ENCODE measurements around the gene ACOT12. TPM values are rescaled to one million over a fixed set of nuclear protein-coding genes. Genes with fewer than 3 reads are reported as not detected.

The ACOT12 gene
- total and polyA plus RNA-seq, 5 donors: not detected

DNA sequence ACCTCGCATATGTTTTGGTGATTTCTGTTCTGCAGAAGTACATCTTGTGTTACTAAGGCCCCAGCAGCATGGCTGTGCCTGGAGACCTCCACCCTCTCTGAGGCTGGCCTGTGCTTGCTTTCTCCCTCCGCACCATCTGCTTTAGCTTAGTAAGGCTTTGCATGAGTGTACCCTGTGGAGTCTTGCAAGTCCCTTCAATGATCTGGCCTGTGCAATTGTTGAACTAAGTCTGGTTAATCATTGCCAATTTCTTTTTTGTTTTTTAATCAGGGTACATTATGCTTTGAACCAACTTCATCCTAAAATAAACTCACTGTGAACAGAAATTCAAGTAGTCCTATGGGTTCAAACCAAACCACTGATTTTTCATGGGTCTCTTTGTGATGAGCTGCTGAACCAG is 32.3 kb downstream of the ACOT12 start:
- Histone ChIP-seq H3K27me3 (ENCODE audit: control insufficient read depth, insufficient read depth) (no peaks in the 10 kb centered on the region), H3K27ac (ENCODE audit: low read length) (no peak overlapping the region), H3K4me3 (ENCODE audit: low read length) (no peak overlapping the region), H3K4me1 (ENCODE audit: control insufficient read depth, insufficient read depth, low read length) (no peaks in the 10 kb centered on the region), H3K9me3 (ENCODE audit: control insufficient read depth, low read length) (no peaks in the 10 kb centered on the region)
- intact Hi-C loops (cut with DNase I): no loop called here
- 99% methylated on average over 2 of the region's 2 CpGs for WGBS
- no peak for ATAC-seq
- no peak for DNase-seq

DNA sequence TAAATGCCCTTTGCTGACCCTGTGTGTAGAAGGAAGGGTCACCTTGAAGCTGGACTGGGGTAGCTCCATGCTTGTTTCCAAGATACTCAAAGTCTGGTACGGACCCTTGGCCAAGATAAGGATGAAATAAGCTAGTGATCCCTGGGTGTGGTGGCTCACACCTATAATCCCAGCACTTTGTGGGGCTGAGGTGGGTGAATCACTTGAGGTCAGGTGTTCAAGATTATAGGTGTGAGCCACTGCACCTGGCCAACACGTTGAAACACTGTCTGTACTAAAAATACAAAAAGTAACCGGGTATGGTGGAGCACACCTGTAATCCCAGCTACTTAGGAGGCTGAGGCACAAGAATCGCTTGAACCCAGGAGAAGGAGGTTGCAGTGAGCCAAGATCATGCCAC is 33.3 kb downstream of the ACOT12 start:
- Histone ChIP-seq H3K27me3 (ENCODE audit: control insufficient read depth, insufficient read depth) (no peaks in the 10 kb centered on the region), H3K27ac (ENCODE audit: low read length) (no peak overlapping the region), H3K4me3 (ENCODE audit: low read length) (no peak overlapping the region), H3K9me3 (ENCODE audit: control insufficient read depth, low read length) (no peaks in the 10 kb centered on the region), H3K4me1 (ENCODE audit: control insufficient read depth, insufficient read depth, low read length) (no peaks in the 10 kb centered on the region)
- intact Hi-C loops (cut with DNase I): no loop called here
- WGBS: 88% methylated on average over 4 of the region's 4 CpGs
- no peak for ATAC-seq
- no peak for DNase-seq

DNA sequence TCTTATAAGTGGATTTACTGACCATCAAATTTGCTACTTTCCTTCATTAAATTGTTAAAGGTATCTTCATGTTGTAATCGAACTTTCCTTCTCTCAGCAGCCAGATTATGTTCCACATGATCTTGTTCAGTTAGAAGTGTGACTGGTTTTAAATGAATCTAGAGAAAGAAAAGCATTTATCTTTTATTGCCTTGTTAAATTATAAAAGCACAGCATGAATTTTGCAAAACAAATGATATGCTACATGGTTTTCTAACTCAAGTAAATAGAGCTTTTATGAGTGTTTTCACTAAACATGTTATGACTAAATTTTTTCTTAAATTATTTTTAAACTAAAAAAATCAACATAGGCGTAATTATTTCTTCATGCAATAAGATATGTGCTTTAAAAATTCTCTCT is 34.1 kb downstream of the ACOT12 start:
- H3K9me3 ChIP-seq (ENCODE audit: control insufficient read depth, low read length): no peaks in the 10 kb centered on the region
- DNase-seq: no peak
- H3K27me3 ChIP-seq (ENCODE audit: control insufficient read depth, insufficient read depth): no peaks in the 10 kb centered on the region
- intact Hi-C loops (cut with DNase I): no loop called here
- no peak overlapping the region for H3K27ac ChIP-seq (ENCODE audit: low read length)
- H3K4me3 ChIP-seq (ENCODE audit: low read length): no peak overlapping the region
- H3K4me1 ChIP-seq (ENCODE audit: control insufficient read depth, insufficient read depth, low read length): no peaks in the 10 kb centered on the region
- ATAC-seq: no peak
- 85% methylated on average over 2 of the region's 2 CpGs for WGBS

- H3K27me3 ChIP-seq (ENCODE audit: control insufficient read depth, insufficient read depth): no peaks in the 10 kb centered on the region
- peak in 1 of 2 donors; percentile 42 for ATAC-seq
- DNase-seq: no peak
- no peak overlapping the region for H3K4me3 ChIP-seq (ENCODE audit: low read length)
- intact Hi-C loops (cut with DNase I): no loop called here
- H3K4me1 ChIP-seq (ENCODE audit: control insufficient read depth, insufficient read depth, low read length): no peaks in the 10 kb centered on the region
- H3K27ac ChIP-seq (ENCODE audit: low read length): no peak overlapping the region
- H3K9me3 ChIP-seq (ENCODE audit: control insufficient read depth, low read length): no peaks in the 10 kb centered on the region
- 44% methylated on average over 5 of the region's 5 CpGs for WGBS
These were observed 34.8 kb downstream of the ACOT12 start for GRCh38 chr5:81359108-81359507.

DNA sequence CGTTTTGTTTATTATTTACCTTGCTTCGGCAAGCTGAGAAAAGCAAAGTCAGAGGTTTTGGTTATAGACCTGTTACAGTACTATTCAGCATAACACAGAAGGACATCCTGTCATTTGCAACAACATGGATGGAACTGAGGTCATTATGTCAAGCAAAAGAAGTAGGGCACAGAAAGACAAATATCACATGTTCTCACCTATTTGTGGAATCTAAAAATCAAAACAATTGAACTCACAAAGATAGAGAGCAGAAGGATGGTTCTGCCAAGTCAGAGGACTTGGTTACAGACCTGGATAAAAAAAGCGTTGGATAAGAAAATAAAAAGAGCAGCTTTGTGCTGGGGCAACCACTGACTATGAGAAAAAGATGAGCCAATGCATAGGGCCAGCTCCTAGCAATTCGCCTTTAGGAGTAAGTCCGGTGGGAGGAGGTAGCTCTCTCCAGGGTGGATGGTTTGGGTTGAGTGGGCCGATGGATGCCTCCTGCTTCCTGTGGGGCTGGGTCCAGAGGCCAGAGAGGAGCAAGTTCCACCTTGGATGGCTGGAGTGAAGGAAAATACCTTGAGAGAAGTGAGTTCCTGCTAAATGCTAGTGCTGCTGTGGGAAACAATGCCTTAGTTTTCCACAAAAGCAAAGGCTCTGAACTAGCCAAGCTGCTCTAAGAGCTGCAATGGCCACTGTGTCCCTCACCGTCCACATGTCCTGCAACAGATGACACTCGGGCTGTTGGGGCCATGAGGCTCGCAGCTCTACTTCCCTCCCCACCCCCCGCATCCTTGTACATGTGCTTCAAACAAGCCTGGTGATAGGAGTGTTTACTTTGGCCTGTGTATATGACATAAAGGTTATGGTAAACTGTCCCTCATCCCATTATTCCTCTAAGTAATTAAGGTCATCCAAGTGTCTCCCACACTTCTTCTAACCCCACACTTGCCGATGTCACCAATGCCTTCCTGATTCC is 38.4 kb downstream of the ACOT12 start:
- intact Hi-C loops (cut with DNase I): no loop called here
- H3K27ac ChIP-seq (ENCODE audit: low read length): no peak overlapping the region
- 77% methylated on average over 11 of the region's 11 CpGs for WGBS
- DNase-seq (no peak), ATAC-seq (no peak)
- H3K4me1 ChIP-seq (ENCODE audit: control insufficient read depth, insufficient read depth, low read length): no peaks in the 10 kb centered on the region
- H3K27me3 ChIP-seq (ENCODE audit: control insufficient read depth, insufficient read depth): no peaks in the 10 kb centered on the region
- no peaks in the 10 kb centered on the region for H3K9me3 ChIP-seq (ENCODE audit: control insufficient read depth, low read length)
- H3K4me3 ChIP-seq (ENCODE audit: low read length): no peak overlapping the region

DNA sequence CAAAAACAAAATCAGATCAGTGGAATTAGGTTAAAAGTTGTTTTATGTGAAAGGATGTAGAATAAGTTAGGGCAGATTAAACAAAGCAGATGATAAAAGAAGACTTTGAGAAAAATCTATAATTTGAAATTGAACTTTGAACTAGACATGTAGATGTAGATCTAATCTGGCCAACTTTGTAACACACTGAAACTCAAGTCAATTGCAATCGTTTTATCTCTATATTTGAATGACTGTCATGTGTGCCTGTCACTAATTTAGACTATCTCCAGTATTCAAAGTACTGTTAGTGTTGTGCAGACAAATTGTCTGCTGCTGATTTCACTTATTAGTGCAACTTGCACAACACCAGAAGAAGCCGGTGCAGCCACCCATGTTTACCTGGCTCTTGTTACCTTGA is 39.8 kb downstream of the ACOT12 start:
- DNase-seq (no peak), ATAC-seq (no peak)
- Histone ChIP-seq H3K4me3 (ENCODE audit: low read length) (no peak overlapping the region), H3K9me3 (ENCODE audit: control insufficient read depth, low read length) (no peaks in the 10 kb centered on the region), H3K27ac (ENCODE audit: low read length) (no peak overlapping the region), H3K4me1 (ENCODE audit: control insufficient read depth, insufficient read depth, low read length) (no peaks in the 10 kb centered on the region), H3K27me3 (ENCODE audit: control insufficient read depth, insufficient read depth) (no peaks in the 10 kb centered on the region)
- WGBS: 57% methylated on average over 2 of the region's 2 CpGs
- intact Hi-C loops (cut with DNase I): no loop called here

DNA sequence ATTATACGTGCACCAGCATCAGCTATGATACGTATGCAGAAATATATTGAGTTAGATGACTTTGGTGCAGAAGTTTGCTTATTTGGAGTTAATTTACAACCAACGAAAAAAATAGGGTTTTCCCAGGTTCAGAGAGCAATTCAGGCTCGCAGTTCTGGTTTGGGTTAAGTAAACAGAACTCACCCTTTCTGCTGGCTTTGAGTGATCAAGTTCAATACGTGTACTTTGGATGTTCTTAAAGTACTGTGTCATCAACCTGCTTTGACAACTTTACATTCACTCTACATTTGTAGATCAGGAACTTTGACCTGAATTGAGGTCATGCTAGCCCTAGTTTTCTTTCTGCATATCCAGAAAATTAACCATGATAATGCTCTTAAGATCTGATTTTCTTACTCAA is 40.7 kb downstream of the ACOT12 start:
- DNase-seq (no peak), ATAC-seq (no peak)
- Histone ChIP-seq H3K4me3 (ENCODE audit: low read length) (no peak overlapping the region), H3K4me1 (ENCODE audit: control insufficient read depth, insufficient read depth, low read length) (no peaks in the 10 kb centered on the region), H3K27me3 (ENCODE audit: control insufficient read depth, insufficient read depth) (no peaks in the 10 kb centered on the region), H3K9me3 (ENCODE audit: control insufficient read depth, low read length) (no peaks in the 10 kb centered on the region), H3K27ac (ENCODE audit: low read length) (no peak overlapping the region)
- 75% methylated on average over 5 of the region's 5 CpGs for WGBS
- intact Hi-C loops (cut with DNase I): no loop called here

- Histone ChIP-seq H3K27me3 (ENCODE audit: control insufficient read depth, insufficient read depth) (no peaks in the 10 kb centered on the region), H3K4me1 (ENCODE audit: control insufficient read depth, insufficient read depth, low read length) (no peaks in the 10 kb centered on the region), H3K27ac (ENCODE audit: low read length) (no peak overlapping the region), H3K4me3 (ENCODE audit: low read length) (no peak overlapping the region), H3K9me3 (ENCODE audit: control insufficient read depth, low read length) (no peaks in the 10 kb centered on the region)
- no peak for DNase-seq
- intact Hi-C loops (cut with DNase I): no loop called here
- no peak for ATAC-seq
These were observed 43.4 kb downstream of the ACOT12 start for GRCh38 chr5:81350507-81350906.

- H3K4me3 ChIP-seq (ENCODE audit: low read length): no peak overlapping the region
- no peaks in the 10 kb centered on the region for H3K27me3 ChIP-seq (ENCODE audit: control insufficient read depth, insufficient read depth)
- intact Hi-C loops (cut with DNase I): no loop called here
- DNase-seq (no peak), ATAC-seq (no peak)
- no peaks in the 10 kb centered on the region for H3K4me1 ChIP-seq (ENCODE audit: control insufficient read depth, insufficient read depth, low read length)
- no peak overlapping the region for H3K27ac ChIP-seq (ENCODE audit: low read length)
- H3K9me3 ChIP-seq (ENCODE audit: control insufficient read depth, low read length): no peaks in the 10 kb centered on the region
- 70% methylated on average over 4 of the region's 4 CpGs for WGBS
These were observed 44.8 kb downstream of the ACOT12 start for GRCh38 chr5:81349161-81349560.

- ATAC-seq (no peak), DNase-seq (no peak)
- Histone ChIP-seq H3K4me3 (ENCODE audit: low read length) (no peak overlapping the region), H3K4me1 (ENCODE audit: control insufficient read depth, insufficient read depth, low read length) (no peaks in the 10 kb centered on the region), H3K27me3 (ENCODE audit: control insufficient read depth, insufficient read depth) (no peaks in the 10 kb centered on the region), H3K9me3 (ENCODE audit: control insufficient read depth, low read length) (no peaks in the 10 kb centered on the region), H3K27ac (ENCODE audit: low read length) (no peak overlapping the region)
- WGBS: 89% methylated on average over 5 of the region's 5 CpGs
- intact Hi-C loops (cut with DNase I): no loop called here
These were observed 48.4 kb downstream of the ACOT12 start for GRCh38 chr5:81345411-81346003.

DNA sequence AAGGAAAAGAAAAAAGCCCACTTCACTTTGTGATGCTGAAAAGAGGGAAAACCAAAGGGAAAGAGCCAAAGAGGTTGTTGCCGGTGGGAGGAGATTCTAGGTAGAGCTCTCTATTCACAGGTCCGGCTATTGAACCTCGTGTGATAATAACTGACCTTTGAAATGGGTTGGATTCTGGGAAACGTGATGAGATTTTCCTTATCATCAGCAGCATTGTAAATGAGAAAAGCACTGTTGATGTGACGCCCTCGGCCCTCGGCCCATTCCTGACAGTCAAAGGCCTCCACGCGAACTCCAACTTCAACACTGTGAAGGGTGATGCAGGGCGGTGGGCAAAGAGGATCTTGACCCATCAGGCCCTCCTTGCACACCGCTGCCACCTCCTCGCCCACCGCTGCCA is 49.2 kb downstream of the ACOT12 start:
- no peak overlapping the region for H3K4me3 ChIP-seq (ENCODE audit: low read length)
- no peak overlapping the region for H3K27ac ChIP-seq (ENCODE audit: low read length)
- ATAC-seq (no peak), DNase-seq (no peak)
- H3K4me1 ChIP-seq (ENCODE audit: control insufficient read depth, insufficient read depth, low read length): no peaks in the 10 kb centered on the region
- WGBS: 87% methylated on average over 13 of the region's 13 CpGs
- intact Hi-C loops (cut with DNase I): no loop called here
- H3K9me3 ChIP-seq (ENCODE audit: control insufficient read depth, low read length): no peaks in the 10 kb centered on the region
- H3K27me3 ChIP-seq (ENCODE audit: control insufficient read depth, insufficient read depth): no peaks in the 10 kb centered on the region
